Uterus (tissue), 4 donors: ENCODE data around the gene PTHLH. TPM values are rescaled to one million over a fixed set of nuclear protein-coding genes. Genes with fewer than 3 reads are reported as not detected.

Experiments used
- DNase-seq, 2 donors: peaks; one replicate each; pipeline ENCODE4 v3.0.0-alpha.2; 2019 to 2020
- H3K27ac ChIP-seq, 2 donors: fragments of 200-600 bp; sonication (generic); 1 replicate in 1 of 2; 2 replicates in 1 of 2; pipeline ENCODE4 v1.5.1; 2016 to 2018
- H3K27me3 ChIP-seq, 2 donors: fragments of 200-600 bp; sonication (generic); one replicate each; pipeline ENCODE4 v1.5.1; 2018 to 2019; ENCODE audit warnings: control low read depth in 1 of 2
- H3K36me3 ChIP-seq, 2 donors: fragments of 200-600 bp; sonication (generic); one replicate each; pipeline ENCODE4 v1.5.1; 2019; ENCODE audit warnings: control low read depth in 1 of 2
- H3K4me1 ChIP-seq, 2 donors: fragments of 200-600 bp; sonication (generic); one replicate each; pipeline ENCODE4 v1.5.1; 2018 to 2019; ENCODE audit warnings: control low read depth in 1 of 2
- H3K4me3 ChIP-seq, 2 donors: fragments of 200-600 bp; sonication (generic); 1 replicate in 1 of 2; 2 replicates in 1 of 2; pipeline ENCODE4 v1.5.1; 2018 to 2019; ENCODE audit warnings: mild to moderate bottlenecking in 1 of 2
- H3K9me3 ChIP-seq, 2 donors: fragments of 200-600 bp; sonication (generic); one replicate each; pipeline ENCODE4 v1.5.1; 2019; ENCODE audit warnings: control low read depth in 1 of 2
- POLR2A ChIP-seq, 2 donors: fragments of 450-650 bp; IDR thresholded peaks; one replicate each; pipeline ENCODE4 v1.6.1; 2016; ENCODE audit warnings: antibody characterized with exemption in 2 of 2, mild to moderate bottlenecking in 1 of 2, moderate library complexity in 1 of 2
- intact Hi-C: fragments of 100-400 bp; cut with DNase I; formaldehyde crosslinking; loops from one replicate; pipeline ENCODE4 v1.15.1; 2023; ENCODE audit warnings: low total_unique reads
- total RNA-seq, 4 donors: library from RNA; depleted of rRNA in 3 of 4; stranded (reverse); fragments of >200 nt in 3 of 4; gene quantifications; one replicate each; pipeline versions ENCODE4 v1.1.0 to v1.2.4, GENCODE V29; 2014 to 2023
- TF ChIP-seq, protein P1 (sequence below), 4 experiments: fragments of 200-600 bp in 2 of 4; fragments of 450-650 bp in 2 of 4; sonication (generic) in 2 of 4; IDR thresholded peaks; one replicate each; pipeline ENCODE4 v1.5.1; 2016 to 2019; ENCODE audit warnings: antibody characterized with exemption in 4 of 4, mild to moderate bottlenecking in 2 of 4, moderate library complexity in 1 of 4
- donor health status: DM: yes; HTN: yes; CAD: no.

PTHLH gene
- total RNA-seq, 4 donors from 2014 or later: 1.5 to 2.4 TPM; not detected in 2

GRCh38 chr12:27987331-27987730 lies 14.8 kb upstream of the PTHLH start:
- intact Hi-C loops: no loop called here
- no peaks in the 10 kb centered on the region for H3K4me1 ChIP-seq
- no peak for DNase-seq
- no peaks in the 10 kb centered on the region for H3K27me3 ChIP-seq
- TF ChIP-seq POLR2A (IDR thresholded peaks at IDR 0.05): no peak
- TF ChIP-seq, protein P1, sequence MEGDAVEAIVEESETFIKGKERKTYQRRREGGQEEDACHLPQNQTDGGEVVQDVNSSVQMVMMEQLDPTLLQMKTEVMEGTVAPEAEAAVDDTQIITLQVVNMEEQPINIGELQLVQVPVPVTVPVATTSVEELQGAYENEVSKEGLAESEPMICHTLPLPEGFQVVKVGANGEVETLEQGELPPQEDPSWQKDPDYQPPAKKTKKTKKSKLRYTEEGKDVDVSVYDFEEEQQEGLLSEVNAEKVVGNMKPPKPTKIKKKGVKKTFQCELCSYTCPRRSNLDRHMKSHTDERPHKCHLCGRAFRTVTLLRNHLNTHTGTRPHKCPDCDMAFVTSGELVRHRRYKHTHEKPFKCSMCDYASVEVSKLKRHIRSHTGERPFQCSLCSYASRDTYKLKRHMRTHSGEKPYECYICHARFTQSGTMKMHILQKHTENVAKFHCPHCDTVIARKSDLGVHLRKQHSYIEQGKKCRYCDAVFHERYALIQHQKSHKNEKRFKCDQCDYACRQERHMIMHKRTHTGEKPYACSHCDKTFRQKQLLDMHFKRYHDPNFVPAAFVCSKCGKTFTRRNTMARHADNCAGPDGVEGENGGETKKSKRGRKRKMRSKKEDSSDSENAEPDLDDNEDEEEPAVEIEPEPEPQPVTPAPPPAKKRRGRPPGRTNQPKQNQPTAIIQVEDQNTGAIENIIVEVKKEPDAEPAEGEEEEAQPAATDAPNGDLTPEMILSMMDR (IDR thresholded peaks at IDR 0.05): no peak
- no peaks in the 10 kb centered on the region for H3K36me3 ChIP-seq
- no peak overlapping the region for H3K27ac ChIP-seq
- H3K4me3 ChIP-seq: no peak overlapping the region
- H3K9me3 ChIP-seq: peaks cover 0 to 7% of the 10 kb centered on the region in 2 donors

DNA sequence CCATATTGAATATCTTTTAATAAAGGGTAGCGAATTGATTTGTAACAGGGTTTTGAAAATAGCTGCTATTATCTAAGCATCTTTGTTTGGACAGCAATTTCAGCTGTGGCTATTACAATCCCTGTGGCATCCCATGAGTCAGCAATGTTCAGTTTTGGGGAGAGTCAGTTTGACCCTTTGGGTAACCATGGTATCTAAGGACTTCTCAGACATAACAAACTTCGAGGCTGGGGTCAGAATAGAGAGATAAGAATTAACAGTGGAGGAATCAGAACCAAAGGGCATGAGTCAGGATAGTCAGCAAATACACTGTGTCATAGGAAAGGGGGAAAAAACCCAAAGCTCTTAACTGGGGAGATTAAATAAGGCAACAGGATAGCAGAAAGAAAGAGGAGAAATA lies 11.7 kb upstream of the PTHLH start:
- intact Hi-C loops: no loop called here
- TF ChIP-seq, protein P1 (IDR thresholded peaks at IDR 0.05): no peak
- no peak for TF ChIP-seq POLR2A (IDR thresholded peaks at IDR 0.05)

DNA sequence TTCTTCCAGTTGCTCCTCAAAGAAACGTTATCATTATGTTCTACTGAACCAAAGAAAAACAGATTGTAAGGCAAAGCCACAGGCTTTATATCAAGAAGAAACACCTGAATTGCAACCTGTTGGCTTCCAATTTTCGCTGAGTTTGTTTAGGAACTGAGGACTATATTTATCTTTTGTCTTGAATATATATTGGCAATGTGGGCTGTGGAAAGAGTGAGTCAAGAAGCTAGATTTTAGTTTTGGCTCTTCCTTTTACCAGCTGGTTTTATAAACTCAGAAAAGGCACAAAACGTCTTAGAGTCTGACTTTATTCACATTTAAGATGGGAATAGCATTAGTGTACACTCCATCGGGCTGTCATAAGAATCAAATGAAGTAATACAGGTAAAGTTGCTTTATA lies 10.4 kb upstream of the PTHLH start:
- Histone ChIP-seq H3K4me3 (no peak overlapping the region), H3K36me3 (no peaks in the 10 kb centered on the region), H3K9me3 (no peaks in the 10 kb centered on the region), H3K27ac (no peak overlapping the region), H3K27me3 (no peaks in the 10 kb centered on the region), H3K4me1 (no peaks in the 10 kb centered on the region)
- no peak for DNase-seq
- intact Hi-C loops: no loop called here
- TF ChIP-seq POLR2A (IDR thresholded peaks at IDR 0.05): no peak
- TF ChIP-seq, protein P1 (IDR thresholded peaks at IDR 0.05): no peak

More for the DNA sequence above, 11.7 kb upstream of the PTHLH start:
- H3K4me1 ChIP-seq: no peaks in the 10 kb centered on the region
- H3K36me3 ChIP-seq: no peaks in the 10 kb centered on the region
- H3K27me3 ChIP-seq: no peaks in the 10 kb centered on the region
- no peak for DNase-seq
- H3K9me3 ChIP-seq: no peaks in the 10 kb centered on the region
- H3K4me3 ChIP-seq: no peak overlapping the region
- no peak overlapping the region for H3K27ac ChIP-seq

GRCh38 chr12:27982385-27982784 lies 9.9 kb upstream of the PTHLH start:
- Histone ChIP-seq H3K36me3 (no peaks in the 10 kb centered on the region), H3K4me3 (no peak overlapping the region), H3K9me3 (no peaks in the 10 kb centered on the region), H3K27me3 (no peaks in the 10 kb centered on the region), H3K4me1 (no peaks in the 10 kb centered on the region), H3K27ac (no peak overlapping the region)
- TF ChIP-seq, protein P1 (IDR thresholded peaks at IDR 0.05): no peak
- no peak for TF ChIP-seq POLR2A (IDR thresholded peaks at IDR 0.05)
- intact Hi-C loops: no loop called here
- DNase-seq: no peak

DNA sequence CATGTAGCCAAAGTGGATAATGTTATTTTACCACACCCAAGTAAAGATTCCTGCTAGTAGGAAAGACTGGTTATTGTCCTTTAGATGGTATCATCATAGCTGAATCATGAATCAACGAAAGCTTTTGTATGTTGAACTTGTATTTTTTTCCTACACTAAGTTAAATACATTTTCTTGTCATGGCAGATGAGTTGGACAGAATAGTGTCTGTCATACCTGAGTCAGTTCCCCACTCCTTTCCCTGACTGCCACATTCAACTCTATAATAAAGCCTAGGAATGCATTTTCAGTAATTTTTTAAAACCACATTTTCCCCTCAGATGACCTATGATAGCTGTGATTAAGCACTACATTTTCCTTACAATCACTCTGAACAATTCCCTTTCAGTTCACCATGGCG lies 9.3 kb upstream of the PTHLH start:
- intact Hi-C loops: no loop called here
- Histone ChIP-seq H3K4me3 (no peak overlapping the region), H3K4me1 (no peaks in the 10 kb centered on the region), H3K36me3 (no peaks in the 10 kb centered on the region), H3K9me3 (no peaks in the 10 kb centered on the region), H3K27me3 (no peaks in the 10 kb centered on the region), H3K27ac (no peak overlapping the region)
- no peak for DNase-seq
- no peak for TF ChIP-seq POLR2A (IDR thresholded peaks at IDR 0.05)
- TF ChIP-seq, protein P1 (IDR thresholded peaks at IDR 0.05): no peak
